Fibroblast of skin of scalp (primary cell): ENCODE results near the gene ZNF891.

Experiments used
- DNase-seq: peaks from one replicate; pipeline ENCODE4 v3.0.0-alpha.2; 2013

Gene ZNF891

GRCh38 chr12:133061954-133062353 is 68.1 kb downstream of the ZNF891 start:
- DNase-seq, result no peak

- DNase-seq, result no peak
These were observed 71.6 kb downstream of the ZNF891 start for GRCh38 chr12:133058203-133059113.

DNA sequence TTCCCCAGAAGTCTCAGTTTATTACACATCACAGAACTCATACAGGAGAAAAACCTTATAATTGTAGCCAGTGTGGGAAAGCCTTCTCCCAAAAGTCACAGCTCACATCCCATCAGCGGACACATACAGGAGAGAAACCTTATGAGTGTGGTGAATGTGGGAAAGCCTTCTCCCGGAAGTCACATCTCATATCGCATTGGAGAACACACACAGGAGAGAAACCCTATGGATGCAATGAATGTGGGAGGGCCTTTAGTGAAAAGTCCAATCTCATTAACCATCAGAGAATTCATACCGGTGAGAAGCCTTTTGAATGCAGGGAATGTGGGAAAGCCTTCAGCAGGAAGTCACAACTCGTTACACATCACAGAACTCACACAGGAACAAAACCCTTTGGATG is 72.6 kb downstream of the ZNF891 start:
- no peak for DNase-seq
